Psoas muscle (tissue), 8 donors: ENCODE measurements around the gene MTHFD1L. TPM values are rescaled to one million over a fixed set of nuclear protein-coding genes. Genes with fewer than 3 reads are reported as not detected.
"Not testable (repeated sequence)": the region's sequence is repeated elsewhere in the genome, so short reads cannot be mapped to it uniquely, and the experiment has no call there.

ENCODE experiments used
- ATAC-seq, 4 donors: fragments of 200-7000 bp; cut with Tn5 transposase; one replicate each; pipeline ENCODE4 v1.9.1; 2020; ENCODE audit warnings: moderate library complexity in 3 of 4, mild to moderate bottlenecking in 2 of 4
- DNase-seq, 2 donors: peaks; one replicate each; pipeline ENCODE4 v3.0.0-alpha.2; 2020
- H3K27ac ChIP-seq: fragments of 200-600 bp; one replicate; pipeline ENCODE4 v1.8.0; 2022
- H3K27me3 ChIP-seq, 3 donors: fragments of 200-600 bp in 1 of 3; one replicate each; pipeline versions ENCODE4 v1.6.1 to v1.8.0; 2013 to 2022; ENCODE audit warnings: low read length in 2 of 3, mild to moderate bottlenecking in 2 of 3, moderate library complexity in 1 of 3; ENCODE audit not compliant: insufficient read depth in 3 of 3
- H3K36me3 ChIP-seq, 2 donors: fragments of 200-600 bp in 1 of 2; one replicate each; pipeline versions ENCODE4 v1.6.1 to v1.8.0; 2013 to 2022; ENCODE audit warnings: low read depth in 1 of 2, mild to moderate bottlenecking in 1 of 2, moderate library complexity in 1 of 2; ENCODE audit not compliant: insufficient read depth in 1 of 2
- H3K4me1 ChIP-seq: fragments of 200-600 bp; one replicate; pipeline ENCODE4 v1.8.0; 2022
- H3K4me3 ChIP-seq: fragments of 200-600 bp; one replicate; pipeline ENCODE4 v1.8.0; 2022; ENCODE audit warnings: mild to moderate bottlenecking
- H3K9me3 ChIP-seq: fragments of 200-600 bp; one replicate; pipeline ENCODE4 v1.8.0; 2022
- WGBS, 3 donors: extraction: QIAGEN DNeasy Blood & Tissue Kit; methylation state at CpG; one replicate each; pipeline versions ENCODE4 v1.1.6 to v1.1.7; 2013; 5-methylcytosine and 5-hydroxymethylcytosine counted together
- intact Hi-C, 2 donors: fragments of 100-400 bp; cut with DNase I; formaldehyde crosslinking; loops; one replicate each; pipeline versions ENCODE4 v1.11.0 to v1.14.2; 2022
- polyA plus RNA-seq, 3 donors: library from polyadenylated mRNA; stranded (reverse); fragments of 200-250 nt; gene quantifications; one replicate each; pipeline ENCODE4 v1.2.3, GENCODE V29; 2013
- total RNA-seq, 4 donors: library from RNA; stranded (reverse); fragmentation: NEBNext Ultra II Directional in 2 of 4; extraction: Animal tissue kit (Norgen Biotek cat#: 25700) in 2 of 4; gene quantifications; one replicate each; pipeline versions ENCODE4 v1.2.1 to v1.2.4, GENCODE V29; 2021 to 2023
- TF ChIP-seq, protein P1 (sequence below): fragments of 200-600 bp; IDR thresholded peaks from one replicate; pipeline ENCODE4 v1.8.0; 2022; ENCODE audit warnings: antibody characterized with exemption
- donor health status: healthy with polysubstance abuse.
- donor health status: DM: no; HTN: no; CAD: no; lungs with moderate emphysema.
- donor health status: Bipolar disorder and iron deficiency.
- donor health status: healthy.
- donor health status: DM: yes; HTN: yes; CAD: no.
- donor health status: DM: no; HTN: no; CAD: no.
- donor health status: DM: no; HTN: no; CAD: no.
- donor health status: DM: yes; HTN: yes; CAD: no.

MTHFD1L gene
- total and polyA plus RNA-seq, 7 donors = 0.21 to 4.1 (median 1.1) TPM

DNA sequence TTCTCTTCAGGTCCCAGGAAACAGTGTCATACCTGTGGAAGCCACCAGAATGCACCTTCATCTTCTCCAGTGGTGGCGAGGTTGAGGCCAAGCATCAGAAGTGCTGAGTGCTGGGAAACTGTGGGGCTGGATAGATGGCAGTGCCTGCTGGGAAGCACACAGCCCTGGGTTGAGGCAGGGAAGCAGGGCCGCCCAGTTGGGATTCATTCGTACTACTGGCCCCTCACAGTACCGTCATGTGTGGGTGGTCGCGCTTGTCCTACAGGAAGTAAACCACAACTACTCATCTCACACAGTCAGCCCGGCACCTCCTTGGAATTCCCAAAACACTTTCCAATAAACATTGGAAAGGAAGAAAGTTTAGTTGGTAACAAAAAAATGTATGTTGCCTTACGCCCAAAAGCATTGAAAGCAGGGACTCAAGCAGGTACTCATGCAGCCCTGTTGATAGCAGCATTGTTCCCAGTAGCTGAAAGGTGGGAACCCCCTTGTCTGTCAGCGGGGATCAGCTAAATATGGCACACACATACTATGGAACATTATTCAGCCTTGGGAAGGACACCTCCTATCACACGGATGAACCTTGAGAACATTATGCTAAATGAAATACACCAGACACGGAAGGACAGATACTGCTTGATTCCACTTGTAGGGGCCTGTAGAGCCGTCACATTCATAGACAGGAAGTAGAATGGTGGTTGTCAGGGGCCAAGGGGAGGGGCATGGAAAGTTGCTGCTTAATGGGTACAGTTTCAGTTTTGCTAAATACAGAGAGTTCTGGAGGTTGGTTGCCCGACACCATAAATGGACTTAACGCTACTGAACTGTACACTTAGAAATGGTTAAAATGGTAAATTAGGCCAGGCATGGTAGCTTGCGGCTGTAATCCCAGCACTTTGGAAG is 162.7 kb downstream of the MTHFD1L start:
- Histone ChIP-seq H3K27me3 (peaks cover 0 to 2% (median 0%) of the 10 kb centered on the region in 3 donors), H3K36me3 (no peaks in the 10 kb centered on the region), H3K4me3 (no peak overlapping the region), H3K4me1 (no peaks in the 10 kb centered on the region), H3K27ac (no peak overlapping the region), H3K9me3 (no peaks in the 10 kb centered on the region)
- DNase-seq (no peak), ATAC-seq (no peak)
- TF ChIP-seq, protein P1, sequence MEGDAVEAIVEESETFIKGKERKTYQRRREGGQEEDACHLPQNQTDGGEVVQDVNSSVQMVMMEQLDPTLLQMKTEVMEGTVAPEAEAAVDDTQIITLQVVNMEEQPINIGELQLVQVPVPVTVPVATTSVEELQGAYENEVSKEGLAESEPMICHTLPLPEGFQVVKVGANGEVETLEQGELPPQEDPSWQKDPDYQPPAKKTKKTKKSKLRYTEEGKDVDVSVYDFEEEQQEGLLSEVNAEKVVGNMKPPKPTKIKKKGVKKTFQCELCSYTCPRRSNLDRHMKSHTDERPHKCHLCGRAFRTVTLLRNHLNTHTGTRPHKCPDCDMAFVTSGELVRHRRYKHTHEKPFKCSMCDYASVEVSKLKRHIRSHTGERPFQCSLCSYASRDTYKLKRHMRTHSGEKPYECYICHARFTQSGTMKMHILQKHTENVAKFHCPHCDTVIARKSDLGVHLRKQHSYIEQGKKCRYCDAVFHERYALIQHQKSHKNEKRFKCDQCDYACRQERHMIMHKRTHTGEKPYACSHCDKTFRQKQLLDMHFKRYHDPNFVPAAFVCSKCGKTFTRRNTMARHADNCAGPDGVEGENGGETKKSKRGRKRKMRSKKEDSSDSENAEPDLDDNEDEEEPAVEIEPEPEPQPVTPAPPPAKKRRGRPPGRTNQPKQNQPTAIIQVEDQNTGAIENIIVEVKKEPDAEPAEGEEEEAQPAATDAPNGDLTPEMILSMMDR = no peak
- 96 to 98% (median 97%) methylated on average over 15 of the region's 15 CpGs for WGBS, 3 donors
- intact Hi-C loops = no loop called here

DNA sequence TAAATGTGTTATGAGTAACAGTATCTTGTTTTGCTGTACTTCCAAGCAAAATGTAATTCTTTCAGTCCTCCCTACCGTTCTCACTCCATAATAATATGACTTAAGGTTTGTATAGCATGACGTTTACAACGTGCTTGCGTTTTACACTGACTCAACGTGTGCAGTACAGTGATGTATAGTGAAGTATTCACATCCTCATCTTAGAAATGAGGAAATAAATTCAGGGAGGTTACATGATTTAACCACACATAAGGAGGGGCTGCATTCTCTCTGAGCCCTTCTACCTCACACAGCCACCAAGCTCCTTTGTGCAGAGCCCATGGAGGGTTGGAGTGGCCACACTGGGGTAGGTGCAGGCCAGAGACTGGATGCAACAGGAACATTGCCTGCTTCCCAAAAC is 164.5 kb downstream of the MTHFD1L start:
- Histone ChIP-seq H3K27me3 (peaks cover 0 to 2% (median 0%) of the 10 kb centered on the region in 3 donors), H3K4me1 (no peaks in the 10 kb centered on the region), H3K9me3 (no peaks in the 10 kb centered on the region), H3K4me3 (no peak overlapping the region), H3K27ac (no peak overlapping the region), H3K36me3 (no peaks in the 10 kb centered on the region)
- intact Hi-C loops = no loop called here
- DNase-seq (no peak), ATAC-seq (no peak)
- 81 to 86% (median 84%) methylated on average over 5 of the region's 5 CpGs for WGBS, 3 donors
- TF ChIP-seq, protein P1 = no peak

DNA sequence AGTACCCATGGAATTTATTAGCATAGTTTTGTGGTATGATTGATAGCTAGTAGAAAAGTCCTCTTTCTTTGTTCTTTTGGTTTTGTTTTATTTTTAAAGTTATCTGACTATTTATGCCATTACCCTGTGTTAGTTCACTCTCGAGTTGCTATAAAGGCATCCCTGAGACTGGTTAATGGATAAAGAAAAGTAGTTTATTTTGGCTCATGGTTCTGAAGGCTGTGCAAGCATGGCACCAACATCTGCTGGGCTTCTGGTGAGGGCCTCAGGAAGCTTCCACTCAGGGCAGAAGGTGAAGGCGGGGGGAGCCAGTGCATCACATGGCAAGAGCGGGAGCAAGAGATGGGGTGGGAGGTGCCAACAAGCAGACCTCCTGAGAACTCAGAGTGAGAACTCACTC is 166.5 kb downstream of the MTHFD1L start:
- TF ChIP-seq, protein P1 = no peak
- Histone ChIP-seq H3K9me3 (no peaks in the 10 kb centered on the region), H3K27ac (no peak overlapping the region), H3K36me3 (no peaks in the 10 kb centered on the region), H3K4me3 (no peak overlapping the region), H3K4me1 (no peaks in the 10 kb centered on the region), H3K27me3 (peaks cover 0 to 2% (median 0%) of the 10 kb centered on the region in 3 donors)
- 96 to 100% (median 97%) methylated on average over 3 of the region's 3 CpGs for WGBS, 3 donors
- ATAC-seq (no peak), DNase-seq (no peak)
- intact Hi-C loops = no loop called here

DNA sequence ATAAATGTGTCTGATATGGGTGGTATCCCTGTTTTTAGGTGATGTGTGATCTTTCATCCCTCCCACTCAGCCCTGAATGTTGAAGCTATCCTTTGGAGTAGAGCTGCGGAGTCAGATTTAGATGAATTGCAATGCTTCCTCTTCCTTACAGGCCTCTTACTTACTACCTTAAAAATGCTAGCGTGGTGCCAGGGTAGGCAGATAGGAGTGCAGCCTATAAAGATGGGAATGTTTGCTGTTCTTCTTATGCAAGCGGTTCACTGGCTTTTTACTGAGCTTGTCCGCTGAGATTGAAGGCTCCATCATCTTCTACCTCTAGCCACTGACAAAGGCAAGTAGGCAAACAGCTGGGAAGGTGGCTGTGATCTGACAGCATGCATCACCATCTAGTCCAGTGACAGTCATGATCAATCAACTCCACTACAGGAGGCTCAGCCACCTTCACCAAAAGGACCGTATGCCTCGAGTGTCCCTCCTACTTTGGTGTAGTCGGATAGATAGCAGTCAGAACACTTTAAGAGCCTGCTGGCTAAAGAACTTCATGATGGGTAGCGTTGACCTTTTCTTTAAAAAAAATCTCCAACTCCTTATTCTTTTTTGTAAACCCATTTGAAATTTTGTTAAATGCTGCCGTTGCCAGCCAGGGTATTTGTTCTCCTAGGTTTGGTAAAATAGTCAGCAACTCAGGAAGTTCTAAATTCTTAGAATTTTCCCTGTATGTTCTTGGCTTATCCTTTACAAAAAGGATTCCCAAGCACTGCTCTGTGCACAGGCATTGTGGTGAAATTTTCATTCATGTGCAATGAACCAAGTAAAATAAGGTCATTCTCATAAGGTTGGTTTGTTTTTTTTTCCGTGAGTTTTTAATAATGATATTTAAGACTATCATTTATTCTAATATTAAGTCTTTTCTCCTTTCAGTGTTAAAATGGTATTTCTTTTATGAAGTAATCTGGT is 169.6 kb downstream of the MTHFD1L start:
- no peak overlapping the region for H3K27ac ChIP-seq

DNA sequence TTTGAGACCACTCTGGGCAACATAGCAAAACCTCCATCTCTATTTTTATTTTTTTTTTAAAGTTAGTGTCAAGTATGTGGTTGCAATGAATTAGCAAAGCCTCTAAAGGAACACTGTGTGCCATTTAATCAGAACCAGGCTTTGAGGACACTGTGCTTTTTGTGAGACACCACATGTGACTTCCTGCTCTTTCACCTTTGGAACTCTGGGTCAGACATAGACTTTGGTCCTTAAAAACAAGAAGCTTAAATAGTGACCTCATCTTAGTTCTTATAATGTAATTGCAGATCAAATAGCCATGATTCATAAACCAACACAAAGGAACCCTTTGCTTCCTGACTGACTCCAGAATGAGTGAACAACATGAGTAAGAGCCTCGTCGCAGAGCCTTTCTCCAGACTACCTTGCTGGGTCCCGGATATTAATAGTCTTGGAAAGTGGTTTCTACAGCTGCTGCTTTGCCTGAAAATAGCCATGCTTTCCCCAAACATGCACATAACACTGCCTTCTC is 170.8 kb downstream of the MTHFD1L start:
- H3K36me3 ChIP-seq, H3K27me3 ChIP-seq, DNase-seq, H3K4me3 ChIP-seq, ATAC-seq, intact Hi-C loops, H3K9me3 ChIP-seq, H3K4me1 ChIP-seq: not testable (repeated sequence)
- WGBS, 3 donors = 17 to 35% (median 22%) methylated on average over 3 of the region's 3 CpGs
- H3K27ac ChIP-seq = peak overlapping the region; percentile 62

More for the DNA sequence above, 169.6 kb downstream of the MTHFD1L start:
- H3K27me3 ChIP-seq = no peaks in the 10 kb centered on the region
- no peak for DNase-seq
- H3K36me3 ChIP-seq = no peaks in the 10 kb centered on the region
- WGBS, 3 donors = 87 to 90% (median 89%) methylated on average over 9 to 10 of the region's 10 CpGs
- H3K4me1 ChIP-seq = no peaks in the 10 kb centered on the region
- H3K4me3 ChIP-seq = no peak overlapping the region
- no peaks in the 10 kb centered on the region for H3K9me3 ChIP-seq
- intact Hi-C loops = no loop called here
- no peak for ATAC-seq
- TF ChIP-seq, protein P1 = no peak
